HG02938 (cell line): ENCODE results near the gene RASAL1.
"Not testable (repeated sequence)": the region's sequence is repeated elsewhere in the genome, so short reads cannot be mapped to it uniquely, and the experiment has no call there.

Source experiments
- ATAC-seq: cut with Tn5 transposase; IDR thresholded peaks from one replicate; pipeline ENCODE4 v1.9.1; 2021; ENCODE audit warnings: mild to moderate bottlenecking, moderate library complexity; ENCODE audit not compliant: unreplicated experiment

Gene RASAL1

DNA sequence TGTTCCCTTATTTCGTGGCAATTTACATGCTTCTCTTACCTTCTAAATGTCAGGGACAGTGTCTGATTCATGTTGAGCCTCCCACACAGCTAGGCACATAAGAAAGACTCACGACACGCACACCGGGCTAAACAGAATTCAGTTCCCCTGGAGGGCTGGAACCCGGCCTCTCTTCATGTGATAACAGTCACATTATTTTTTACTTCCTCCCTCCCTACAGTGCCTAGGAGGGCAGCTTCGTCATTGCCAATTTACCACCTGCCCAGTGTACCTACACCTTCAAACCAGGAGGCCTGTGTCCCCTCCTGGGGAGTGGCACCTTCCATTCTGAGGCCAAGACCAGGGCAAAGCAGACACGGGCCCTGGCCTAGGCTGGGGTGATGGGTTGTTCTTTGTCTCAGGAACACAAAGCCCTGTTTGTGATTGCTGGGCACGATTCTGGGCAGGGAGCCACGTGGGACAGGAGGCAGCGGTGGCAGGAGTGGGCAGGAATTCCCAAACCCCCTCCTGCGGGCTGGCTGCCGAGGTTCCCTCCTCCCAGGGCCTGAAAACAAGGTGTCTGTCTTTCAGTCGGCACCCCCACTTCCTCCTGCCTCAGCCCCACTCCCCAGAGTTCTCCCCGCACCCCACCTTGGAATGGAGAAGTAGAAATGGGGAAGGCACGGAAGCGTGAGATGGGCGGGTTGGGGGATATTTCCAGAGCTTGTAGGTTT, 6.8 kb upstream of the RASAL1 start:
- ATAC-seq: no peak

DNA sequence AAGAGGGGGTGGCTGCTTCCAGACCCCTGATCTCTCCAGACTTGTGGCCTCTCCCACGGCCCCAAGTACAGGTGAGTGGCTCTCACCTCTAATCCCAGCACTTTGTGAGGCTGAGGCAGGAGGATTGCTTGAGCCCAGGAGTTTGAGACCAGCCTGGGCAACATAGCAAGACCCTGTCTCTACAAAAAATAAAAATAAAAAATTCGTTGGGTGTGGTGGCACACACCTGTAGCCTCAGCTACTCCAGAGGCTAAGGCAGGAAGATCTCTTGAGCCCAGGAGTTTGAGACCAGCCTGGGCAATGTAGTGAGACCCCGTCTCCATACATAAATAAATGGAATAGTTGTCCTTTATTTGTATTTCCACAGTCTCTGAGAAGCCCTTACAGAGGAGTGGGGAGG, 6.2 kb upstream of the RASAL1 start:
- not testable (repeated sequence) for ATAC-seq

DNA sequence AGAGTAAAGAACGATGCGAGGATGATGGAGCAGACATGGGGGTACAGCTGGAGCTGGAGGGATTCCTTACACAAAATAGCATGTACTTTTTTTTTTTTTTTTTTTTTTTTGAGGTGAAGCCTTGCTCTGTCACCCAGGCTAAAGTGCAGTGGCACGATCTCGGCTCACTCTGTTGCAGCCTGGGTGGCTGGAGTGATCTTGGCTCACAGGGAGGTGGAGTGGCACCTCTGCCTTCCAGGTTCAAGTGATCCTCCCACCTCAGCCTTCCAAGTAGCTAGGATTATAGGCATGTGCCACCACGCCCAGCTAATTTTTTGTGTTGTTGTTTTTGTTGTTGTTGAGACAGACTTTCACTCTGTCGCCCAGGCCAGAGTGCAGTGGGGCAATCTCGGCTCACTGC, 5.1 kb upstream of the RASAL1 start:
- no peak for ATAC-seq

DNA sequence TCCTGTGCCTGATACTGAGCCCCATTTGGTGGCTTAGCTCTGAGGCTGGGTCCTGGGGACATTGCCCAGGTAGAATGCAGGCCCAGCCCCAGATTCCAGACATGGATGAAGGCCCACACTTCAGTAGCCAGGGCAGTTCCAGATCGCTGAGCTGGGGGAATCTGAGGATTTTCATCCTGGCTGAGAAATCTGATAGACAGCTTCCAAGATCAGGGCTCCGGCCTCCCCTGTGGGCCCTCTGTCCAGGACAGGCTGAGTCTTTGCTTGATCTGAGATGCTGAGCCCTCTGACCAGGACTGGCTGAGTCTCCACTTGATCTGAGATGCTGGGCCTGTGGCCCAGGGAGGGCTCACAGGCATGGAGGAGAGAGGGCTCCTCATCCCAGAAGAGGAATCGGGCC, 3.3 kb upstream of the RASAL1 start:
- no peak for ATAC-seq

DNA sequence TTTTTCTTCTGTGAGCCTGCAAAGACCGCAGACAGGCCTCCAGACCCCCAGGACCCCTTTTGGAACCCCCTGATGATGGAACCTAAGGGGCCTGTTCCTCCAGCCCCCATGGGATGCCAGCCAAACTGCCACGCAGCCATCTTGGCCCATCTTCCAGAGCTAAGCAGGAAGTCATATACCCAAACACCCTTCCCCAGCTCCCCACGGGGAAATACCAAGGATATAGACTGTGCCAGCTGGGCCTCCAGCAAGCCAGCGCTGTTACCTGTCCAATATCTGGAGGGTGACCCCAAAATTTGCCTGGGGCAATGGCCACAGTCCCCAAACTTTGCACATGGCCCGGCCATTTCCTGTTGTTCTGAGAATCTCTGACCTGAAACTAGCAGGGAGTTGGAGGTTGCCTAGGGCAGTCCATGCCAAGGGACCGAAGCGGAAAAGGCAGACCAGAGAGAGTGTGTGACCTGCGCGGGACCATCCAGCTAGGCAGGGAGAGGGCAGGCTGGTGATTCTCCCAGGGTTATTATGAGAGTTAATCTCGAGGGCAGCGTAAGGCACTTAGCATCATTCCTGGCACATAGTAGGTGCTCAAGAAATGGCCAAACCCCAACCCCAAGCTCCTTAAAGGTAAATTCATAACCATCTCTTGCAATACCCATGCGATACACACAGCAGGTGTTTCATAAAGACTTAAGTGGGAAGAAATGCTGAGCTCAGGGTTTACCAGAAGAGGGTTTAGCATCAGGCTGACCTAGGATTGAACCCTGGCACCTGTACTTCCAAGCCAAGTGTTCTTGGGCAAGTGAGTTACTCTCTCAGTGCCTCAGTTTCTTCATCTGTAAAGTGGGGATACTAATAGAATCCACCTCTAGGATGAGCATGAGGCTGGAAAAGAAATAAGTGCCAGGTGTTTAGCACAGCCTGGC, 2.6 kb upstream of the RASAL1 start:
- ATAC-seq: no peak

DNA sequence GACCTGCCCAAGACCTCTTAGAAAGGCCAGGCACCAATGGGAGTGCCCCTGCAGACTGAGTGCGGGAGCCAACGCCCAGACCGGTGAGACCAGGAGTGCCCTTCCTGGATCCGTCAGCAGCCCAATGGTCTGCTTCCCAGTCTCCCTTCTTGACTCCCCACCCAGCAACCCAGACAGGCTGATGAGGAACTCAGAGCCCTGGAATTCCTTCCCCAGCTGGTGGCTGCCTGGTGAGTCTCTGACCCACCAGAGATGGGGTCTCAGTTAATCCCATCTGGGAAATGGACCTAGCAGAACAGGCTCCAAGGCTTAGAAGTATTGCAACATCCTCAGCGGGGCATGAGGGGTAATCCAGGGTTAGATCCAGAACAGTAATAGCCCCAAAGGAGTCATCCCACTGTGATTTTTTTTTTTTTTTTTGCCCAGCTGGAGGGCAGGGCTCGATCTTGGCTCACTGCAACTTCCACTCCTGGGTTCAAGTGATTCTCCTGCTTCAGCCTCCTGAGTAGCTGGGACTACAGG, 1.5 kb upstream of the RASAL1 start:
- no peak for ATAC-seq

DNA sequence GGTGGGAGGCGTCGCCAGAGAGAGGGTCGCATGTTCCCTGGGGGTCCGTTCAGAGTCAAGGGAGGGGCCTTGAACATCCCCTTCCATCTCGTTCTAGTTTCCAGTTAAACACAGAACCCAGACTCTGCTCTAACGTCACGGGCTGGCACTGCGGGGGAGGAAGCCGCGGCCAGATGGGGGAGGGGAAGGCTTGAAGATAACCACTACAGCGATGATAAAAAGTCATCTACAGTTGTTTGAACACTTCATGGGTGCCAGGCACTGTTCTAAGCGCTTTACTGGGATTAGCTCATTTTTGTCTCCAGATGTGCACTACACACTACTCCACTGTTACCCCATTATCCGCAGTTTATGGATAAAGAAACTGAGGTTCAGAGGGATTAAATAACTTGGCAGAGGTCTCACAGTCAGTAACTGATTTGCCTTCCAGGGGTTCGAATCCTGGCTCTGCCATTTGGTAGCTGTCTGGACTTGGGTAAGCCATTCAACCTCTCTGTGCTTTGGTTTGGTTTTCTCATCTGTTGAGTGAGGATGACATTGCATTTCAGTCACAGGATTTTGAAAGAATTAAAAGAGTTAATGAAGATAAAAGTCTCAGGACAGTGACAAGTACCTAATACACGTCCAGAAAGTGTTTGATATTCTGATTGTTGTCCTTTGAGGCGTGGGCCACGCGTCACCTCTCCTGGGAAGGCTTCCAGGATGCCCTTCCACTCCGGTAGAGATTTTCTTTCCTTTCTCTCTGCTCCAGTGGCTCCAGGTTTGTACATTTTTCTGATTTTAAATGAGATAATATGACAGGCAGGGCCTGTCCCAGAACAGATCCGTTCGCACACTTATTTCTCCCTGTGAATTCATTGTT, 798 bp upstream of the RASAL1 start:
- ATAC-seq: no peak

DNA sequence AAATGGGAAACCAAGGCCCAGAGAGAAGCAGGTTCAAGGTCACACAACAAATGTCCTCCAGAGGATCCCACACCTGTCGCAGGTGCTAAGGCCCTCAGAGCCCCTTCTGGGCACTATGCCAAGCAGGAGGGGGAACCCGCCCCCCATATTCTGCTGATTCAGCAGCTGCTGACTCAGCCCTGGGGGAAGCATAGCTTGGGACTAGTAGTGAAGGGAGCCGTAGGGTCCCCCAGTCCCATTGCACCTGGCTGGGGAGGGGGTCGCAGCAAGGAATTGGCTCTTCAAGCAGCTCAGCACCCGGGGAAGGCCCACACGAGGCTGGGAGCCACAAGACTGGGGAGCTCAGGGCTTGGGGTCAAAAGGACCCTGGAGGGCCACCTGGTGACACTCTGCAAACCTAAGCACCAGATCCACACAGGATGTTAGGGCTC, 1.0 kb downstream of the RASAL1 start:
- ATAC-seq: no peak

DNA sequence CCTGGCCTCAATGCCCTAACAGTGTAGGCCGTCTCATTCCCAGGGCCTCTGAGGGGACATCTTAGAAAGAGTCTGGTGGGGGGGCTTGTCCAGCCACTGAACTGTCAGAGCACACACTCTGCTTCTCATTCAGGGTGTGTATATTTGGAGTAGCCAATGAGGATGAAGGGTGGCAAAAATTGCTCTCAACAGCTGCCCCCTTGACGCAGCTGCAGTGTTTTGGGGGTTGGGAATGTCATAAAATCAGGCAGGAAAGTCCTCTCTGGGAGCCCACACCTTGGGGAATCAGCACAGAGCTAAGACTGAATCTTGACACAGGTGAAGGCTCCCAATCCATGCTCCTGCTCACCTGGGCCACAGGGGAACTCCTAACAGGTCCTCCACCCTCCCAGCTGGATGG, 1.5 kb downstream of the RASAL1 start:
- no peak for ATAC-seq

DNA sequence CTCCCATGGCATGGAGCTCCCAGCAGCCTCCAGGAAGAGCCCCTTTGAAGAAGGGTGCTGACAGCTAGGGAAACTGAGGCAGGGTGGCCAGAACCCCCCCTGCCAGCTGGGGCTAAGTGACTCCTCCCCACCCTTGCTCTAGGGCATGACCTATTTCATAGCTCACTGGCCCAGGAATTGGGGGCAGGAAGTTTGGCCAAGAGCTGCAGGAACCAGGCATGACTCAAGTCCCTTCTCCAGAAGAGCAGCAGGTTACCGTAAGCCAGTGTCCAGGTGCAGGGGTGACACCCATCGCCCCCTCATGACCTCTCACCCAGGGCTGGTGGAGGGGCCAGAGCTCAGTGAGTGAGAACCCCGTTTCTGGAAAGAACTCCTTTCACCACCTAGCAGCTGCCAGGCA, 1.9 kb downstream of the RASAL1 start:
- ATAC-seq: no peak

DNA sequence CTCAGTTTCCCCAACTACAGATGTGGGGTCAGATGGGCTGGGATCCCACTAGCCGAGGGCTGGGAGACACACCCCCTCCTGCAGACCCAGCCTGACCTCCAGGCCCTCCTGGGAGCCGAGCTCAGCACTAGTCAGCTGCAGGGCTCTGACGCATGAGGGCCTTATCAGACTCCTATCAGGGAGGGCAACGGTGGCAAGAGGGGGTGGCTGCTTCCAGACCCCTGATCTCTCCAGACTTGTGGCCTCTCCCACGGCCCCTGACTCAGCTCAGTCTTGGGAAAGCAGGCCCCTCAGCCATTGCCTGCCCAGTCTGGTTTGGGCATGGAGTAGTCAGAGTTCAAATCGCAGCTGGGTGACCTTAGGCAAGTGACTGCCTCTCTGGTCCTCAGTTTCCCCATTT, 2.5 kb downstream of the RASAL1 start:
- ATAC-seq: no peak

DNA sequence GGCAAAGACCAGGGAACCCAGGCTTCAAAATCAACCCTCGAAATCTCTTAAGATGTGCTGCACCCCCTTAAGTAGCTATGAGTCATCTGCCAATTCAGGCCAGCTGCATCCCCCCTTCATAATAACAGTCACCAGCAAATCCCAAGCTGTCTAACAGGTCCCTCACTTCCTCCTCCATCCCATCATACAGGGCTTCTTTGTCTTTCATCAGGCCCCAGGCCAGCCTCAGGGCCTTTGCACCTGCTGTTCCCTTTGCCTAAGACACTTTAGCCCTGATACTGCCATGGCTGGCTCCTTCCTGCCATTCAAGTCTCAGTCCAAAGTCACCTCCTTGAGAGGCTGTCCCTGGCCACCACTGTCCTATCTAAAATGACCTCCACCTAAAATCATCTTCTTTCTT, 4.0 kb downstream of the RASAL1 start:
- no peak for ATAC-seq

DNA sequence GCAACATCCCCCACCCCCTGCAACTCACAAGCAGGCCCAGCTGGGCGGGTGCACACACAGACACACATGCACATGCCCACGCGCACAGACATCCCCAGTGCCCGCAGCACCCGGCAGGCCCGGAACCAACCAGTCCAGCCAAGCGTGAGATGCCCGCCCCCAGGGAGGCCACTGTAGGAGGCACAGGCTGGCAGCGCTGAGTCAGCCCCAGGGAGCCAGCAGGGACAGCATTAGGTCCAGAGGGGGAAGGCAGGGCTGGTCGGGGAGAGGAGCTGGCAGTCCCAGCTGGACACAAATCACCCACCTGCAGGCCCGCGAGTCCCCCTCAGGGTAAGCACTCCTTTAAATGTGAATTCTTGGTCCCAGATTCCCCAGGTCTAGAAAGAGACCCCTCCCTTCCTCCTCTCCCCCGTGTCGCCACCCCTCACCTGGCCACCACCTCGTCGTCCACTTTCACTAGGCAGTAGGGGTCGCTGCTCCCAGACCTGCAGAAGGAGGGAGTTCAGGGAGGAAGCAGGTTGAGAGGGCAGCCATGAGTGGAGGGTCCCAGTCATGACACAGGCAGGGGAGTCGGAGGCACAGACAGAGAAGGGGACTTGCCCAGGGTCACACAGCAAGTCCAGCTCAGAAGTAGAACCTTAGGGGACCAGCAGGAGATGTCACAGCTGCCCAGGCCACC, 5.0 kb downstream of the RASAL1 start:
- no peak for ATAC-seq

DNA sequence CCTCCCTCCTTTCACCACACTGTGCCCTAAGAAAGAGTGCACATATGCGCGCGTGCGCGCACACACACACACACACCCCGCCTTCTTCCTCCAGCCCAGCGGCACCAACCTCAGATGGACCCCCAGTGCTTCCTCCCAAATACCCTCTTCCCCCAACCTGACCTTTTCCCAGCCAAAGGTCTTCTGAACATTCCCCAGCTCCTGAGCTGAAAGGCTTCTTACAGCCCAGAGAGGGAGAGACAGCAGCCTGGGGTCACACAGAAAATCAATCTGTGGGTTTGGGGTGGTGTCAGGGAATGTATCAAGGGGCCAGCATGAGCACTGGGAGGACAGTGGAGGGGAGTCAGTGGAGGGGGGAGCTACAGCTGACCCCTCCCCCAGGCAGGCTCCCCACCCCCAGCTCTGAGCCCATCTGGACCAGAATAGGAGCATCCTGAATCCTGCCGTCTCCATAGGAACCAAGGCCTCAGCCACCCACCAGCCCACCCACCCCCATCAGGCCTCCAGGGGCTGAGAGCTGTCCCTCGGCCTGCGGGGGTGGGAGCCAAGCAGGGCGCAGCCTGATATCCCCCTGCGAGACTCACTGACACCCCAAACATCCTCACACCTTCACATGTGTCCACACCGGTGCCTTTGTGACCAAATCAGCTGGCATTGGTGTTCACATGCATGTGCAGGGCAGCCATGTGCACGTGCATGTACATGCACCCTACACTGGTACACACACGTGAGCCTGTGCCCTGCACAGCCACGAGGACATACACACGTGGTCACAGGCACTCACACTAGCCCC, 5.7 kb downstream of the RASAL1 start:
- ATAC-seq: no peak

DNA sequence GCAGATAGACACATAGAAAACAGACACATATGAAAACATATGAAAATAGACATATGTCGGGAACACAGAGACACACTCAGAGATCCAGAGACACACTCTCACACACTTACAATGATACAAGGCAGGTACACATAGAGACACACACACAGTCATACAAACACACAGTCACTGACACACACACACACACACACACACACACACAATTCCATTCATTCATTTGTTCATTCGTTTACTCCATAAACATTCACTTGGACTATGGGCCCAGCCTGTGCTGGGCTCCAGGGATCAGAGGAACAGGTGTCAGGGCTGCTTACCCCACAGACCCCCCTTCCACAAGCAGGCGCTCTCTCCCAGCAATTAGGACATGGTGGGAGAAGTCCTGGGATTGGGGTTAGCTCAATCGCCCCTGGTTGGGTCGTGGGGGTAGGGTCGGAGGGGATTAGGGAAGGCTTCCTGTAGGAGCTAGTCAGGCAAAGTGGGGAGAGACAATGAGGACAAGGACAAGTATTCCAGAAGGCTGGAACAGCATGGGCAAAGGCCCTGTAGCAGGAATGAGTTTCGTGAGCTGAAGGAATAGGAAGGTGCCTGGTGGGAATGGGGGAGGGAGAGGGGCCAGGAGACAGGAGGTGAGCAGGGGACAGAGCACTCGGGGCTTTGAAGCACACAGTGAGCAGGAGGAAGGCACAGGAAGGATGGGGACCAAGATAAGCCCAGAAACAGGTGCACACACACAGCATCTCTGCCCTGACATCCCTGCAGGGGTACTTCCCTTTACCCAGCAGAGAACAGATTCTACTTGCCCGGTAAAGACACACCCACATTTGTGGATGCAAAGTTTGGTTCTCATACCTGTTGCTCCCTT, 6.5 kb downstream of the RASAL1 start:
- no peak for ATAC-seq

DNA sequence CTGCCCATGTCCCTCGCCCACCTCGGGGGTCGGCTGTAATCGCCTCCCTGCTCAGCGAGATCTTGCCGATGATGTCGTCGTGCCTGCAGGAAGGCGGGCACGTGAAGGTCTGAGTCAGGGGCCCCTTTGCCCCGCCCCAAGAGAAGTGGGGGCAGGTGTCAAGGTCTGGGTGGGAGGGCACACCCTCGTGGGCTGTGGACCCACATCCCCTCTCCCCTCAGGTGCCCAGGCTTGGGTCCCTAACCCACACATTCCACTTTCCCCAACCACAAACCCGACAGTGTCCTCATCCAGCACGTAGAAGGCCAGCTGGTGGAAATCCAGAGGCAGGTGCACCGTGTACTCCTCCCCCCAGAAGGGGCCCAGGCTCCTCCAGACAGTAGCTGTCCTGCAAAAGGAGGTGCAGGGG, 7.8 kb downstream of the RASAL1 start:
- no peak for ATAC-seq

DNA sequence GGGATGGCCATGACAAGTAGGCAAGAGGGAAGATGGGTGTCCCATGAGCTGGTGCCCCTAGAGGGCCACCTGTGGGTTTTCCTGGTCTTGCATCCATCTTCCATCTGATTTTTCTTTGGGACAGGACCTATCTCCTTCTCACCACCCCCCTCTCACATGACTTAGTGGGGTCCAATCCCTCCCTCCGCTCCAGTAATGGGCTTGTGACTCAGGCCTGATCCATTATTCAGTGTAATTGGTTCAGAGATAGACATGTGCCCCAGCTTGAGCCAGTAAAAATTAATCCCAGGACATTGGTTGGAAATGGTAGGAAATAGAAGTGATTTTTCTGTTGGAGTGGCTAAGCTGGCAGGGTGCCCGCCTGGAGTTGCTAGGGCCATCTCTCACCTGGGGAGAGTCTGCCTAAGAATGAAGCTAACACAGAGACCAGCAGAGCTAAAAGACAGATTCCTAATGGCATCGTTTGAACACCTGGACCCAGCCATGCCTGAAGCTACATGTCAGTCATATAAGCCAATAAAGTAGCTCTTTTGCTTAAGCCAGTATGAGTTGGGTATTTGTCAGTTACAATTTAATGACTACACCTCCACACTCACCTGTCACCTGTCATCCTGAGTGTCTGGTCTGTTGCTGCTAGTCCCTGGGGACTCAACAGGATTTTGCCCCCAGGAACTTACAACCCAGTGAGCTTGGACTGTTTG, 14.7 kb downstream of the RASAL1 start:
- no peak for ATAC-seq

DNA sequence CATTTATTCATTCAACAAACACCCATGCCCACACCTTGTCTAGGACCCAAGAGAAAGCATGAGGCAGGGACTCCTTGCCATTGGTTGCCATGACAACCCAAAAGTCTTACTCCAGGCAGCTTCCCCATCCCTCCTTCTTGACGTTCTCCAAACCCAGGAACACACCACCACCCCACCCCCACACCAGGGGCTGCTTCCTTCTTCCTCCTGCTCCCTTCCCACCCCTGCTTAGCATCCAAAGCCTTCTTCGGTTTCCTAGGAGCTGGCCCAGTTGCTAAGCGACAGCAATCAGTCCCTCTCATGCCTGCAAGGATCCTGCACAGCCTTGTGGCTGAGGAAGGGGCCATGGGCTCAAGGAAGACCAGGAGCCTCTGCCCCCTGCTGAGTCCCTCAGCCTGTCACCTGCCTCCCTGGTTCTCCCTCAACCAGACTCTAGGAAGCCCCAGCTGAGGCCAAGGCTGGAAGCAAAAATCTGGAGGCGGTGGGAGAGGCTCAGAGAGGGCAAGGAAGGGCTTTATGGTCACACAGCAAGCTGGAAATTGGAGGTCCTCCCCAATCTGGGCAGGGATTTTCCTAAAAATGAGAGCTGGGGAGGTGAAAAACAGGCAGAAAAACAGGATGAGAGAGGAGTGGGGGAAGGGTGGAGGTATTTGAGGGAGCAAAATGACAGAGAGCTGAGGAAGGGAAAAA, 15.4 kb downstream of the RASAL1 start:
- no peak for ATAC-seq
